ENCODE data around the gene OR4D11. TPM values are rescaled to one million over a fixed set of nuclear protein-coding genes. Genes with fewer than 3 reads are reported as not detected.
A peak's percentile ranks its signal among the peaks of the same experiment; 100 is the strongest.
"Not testable (repeated sequence)": the region's sequence is repeated elsewhere in the genome, so short reads cannot be mapped to it uniquely, and the experiment has no call there.

OR4D11 gene
- total RNA-seq, 1 donor from 2014 or later = not detected

DNA sequence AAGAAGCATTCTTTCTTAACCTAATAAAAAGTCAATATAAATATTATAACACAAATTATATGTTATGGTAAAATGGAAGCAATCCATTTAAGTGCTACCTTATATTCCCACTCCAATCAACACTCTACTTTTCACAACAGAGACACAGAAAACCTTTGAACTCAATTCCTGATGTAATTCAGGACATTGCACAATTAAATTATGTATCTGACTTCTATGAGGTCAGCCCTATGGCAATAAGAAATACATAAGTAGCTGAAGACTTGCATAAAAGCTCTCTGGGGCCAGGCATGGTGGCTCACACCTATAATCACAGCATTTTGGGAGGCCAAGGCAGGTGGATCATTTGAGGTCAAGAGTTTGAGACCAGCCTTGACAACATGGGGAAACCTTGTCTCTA, 23.5 kb upstream of the OR4D11 start:
- no peaks in the 10 kb centered on the region for H3K36me3 ChIP-seq
- DNase-seq (no peak), ATAC-seq (no peak)
- intact Hi-C loops (cut with DNase I) = no loop called here
- H3K9me3 ChIP-seq = no peaks in the 10 kb centered on the region
- H3K27ac ChIP-seq = no peak overlapping the region
- H3K4me1 ChIP-seq = no peaks in the 10 kb centered on the region
- TF ChIP-seq, protein P1, sequence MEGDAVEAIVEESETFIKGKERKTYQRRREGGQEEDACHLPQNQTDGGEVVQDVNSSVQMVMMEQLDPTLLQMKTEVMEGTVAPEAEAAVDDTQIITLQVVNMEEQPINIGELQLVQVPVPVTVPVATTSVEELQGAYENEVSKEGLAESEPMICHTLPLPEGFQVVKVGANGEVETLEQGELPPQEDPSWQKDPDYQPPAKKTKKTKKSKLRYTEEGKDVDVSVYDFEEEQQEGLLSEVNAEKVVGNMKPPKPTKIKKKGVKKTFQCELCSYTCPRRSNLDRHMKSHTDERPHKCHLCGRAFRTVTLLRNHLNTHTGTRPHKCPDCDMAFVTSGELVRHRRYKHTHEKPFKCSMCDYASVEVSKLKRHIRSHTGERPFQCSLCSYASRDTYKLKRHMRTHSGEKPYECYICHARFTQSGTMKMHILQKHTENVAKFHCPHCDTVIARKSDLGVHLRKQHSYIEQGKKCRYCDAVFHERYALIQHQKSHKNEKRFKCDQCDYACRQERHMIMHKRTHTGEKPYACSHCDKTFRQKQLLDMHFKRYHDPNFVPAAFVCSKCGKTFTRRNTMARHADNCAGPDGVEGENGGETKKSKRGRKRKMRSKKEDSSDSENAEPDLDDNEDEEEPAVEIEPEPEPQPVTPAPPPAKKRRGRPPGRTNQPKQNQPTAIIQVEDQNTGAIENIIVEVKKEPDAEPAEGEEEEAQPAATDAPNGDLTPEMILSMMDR (IDR thresholded peaks at IDR 0.05) = no peak
- no peak overlapping the region for H3K4me3 ChIP-seq
- H3K27me3 ChIP-seq = no peaks in the 10 kb centered on the region

DNA sequence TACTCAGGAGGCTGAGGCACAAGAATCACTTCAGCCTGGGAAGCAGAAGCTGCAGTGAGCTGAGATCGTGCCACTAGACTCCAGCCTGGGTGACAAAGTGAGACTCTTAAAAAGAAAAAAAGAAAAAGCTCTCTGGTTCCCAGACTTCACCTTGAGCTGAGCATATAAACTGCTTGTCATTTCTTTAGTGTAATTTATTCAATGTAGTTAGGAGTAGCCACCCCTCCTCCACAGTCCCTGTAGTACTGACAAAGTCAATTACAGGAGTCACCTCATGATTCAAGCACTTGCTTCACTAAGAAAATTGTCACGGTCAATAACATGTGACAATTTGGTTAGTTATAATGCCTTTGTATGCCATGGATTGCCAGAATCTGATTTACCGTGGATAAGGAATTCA, 23.0 kb upstream of the OR4D11 start:
- Histone ChIP-seq H3K4me1 (no peaks in the 10 kb centered on the region), H3K27me3 (no peaks in the 10 kb centered on the region), H3K9me3 (no peaks in the 10 kb centered on the region), H3K36me3 (no peaks in the 10 kb centered on the region), H3K4me3 (no peak overlapping the region), H3K27ac (no peak overlapping the region)
- intact Hi-C loops (cut with DNase I) = no loop called here
- ATAC-seq (no peak), DNase-seq (no peak)
- TF ChIP-seq, protein P1 (IDR thresholded peaks at IDR 0.05) = no peak

DNA sequence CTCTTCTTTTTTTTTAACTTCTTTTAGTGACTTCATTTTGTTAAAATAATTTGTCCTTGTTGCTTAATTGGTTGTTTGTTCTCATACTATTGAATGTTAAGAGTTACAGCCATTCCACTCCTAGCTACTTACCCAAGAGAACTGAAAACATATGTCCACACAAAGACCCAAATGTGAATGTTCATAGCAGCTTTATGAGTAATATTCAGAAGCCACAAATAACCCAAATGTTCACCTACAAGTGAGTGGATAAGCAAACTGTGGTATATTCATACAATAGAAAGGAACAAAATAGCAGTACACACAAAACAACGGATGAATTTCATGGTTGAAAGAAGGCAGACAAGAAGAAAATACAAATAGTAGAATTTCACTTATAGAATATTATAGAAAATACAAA, 1.4 kb upstream of the OR4D11 start:
- no peaks in the 10 kb centered on the region for H3K9me3 ChIP-seq
- ATAC-seq (no peak), DNase-seq (no peak)
- H3K27ac ChIP-seq = no peak overlapping the region
- intact Hi-C loops (cut with DNase I) = no loop called here
- H3K4me1 ChIP-seq = no peaks in the 10 kb centered on the region
- TF ChIP-seq, protein P1 (IDR thresholded peaks at IDR 0.05) = no peak
- H3K4me3 ChIP-seq = no peak overlapping the region
- no peaks in the 10 kb centered on the region for H3K36me3 ChIP-seq
- H3K27me3 ChIP-seq = no peaks in the 10 kb centered on the region

DNA sequence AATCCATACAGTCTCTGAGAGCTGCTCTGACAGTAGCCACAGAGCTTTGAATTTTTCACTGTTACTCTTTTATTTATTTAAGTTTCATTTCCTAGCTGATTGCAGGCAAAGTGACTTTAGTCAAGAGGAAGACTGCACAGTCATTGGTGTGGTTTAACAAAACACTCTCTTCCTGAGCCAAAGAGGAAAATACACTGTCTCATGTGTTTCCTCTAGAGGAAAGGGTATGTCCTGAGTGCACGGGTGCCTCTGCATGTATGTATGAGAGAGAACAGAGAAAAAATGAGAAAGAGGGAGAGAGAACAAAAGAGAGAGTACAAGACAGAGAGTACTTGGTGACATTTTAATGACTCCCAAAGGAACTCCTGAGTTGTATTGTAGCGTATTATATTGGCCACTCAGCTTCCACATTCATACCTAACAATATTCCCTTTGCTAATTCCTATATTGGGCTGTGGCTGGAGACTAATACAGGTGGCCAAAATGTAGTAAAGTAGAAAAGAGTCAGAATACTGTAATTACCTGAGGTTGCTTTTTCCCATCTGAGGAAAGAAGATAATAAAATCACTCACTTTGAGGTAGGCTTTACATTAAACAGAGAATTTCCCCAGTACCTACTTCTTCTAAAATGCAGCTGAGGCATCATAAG, 7.7 kb downstream of the OR4D11 start, which contains the start of gene OR4D9:
OR4D9 (plus strand) TSS at position 599 of the 649 bp plus-strand sequence. CDS start 3,374 bp downstream, outside the sequence.
- no peaks in the 10 kb centered on the region for H3K36me3 ChIP-seq
- H3K9me3 ChIP-seq = no peaks in the 10 kb centered on the region
- peaks cover 7% of the 10 kb centered on the region for H3K4me1 ChIP-seq
- intact Hi-C loops (cut with DNase I) = no loop called here
- ATAC-seq = peak; percentile 90
- DNase-seq = no peak
- H3K4me3 ChIP-seq = no peak within 1 kb of the TSS
- H3K27ac ChIP-seq = peak within 1 kb of the TSS; percentile 63
- H3K27me3 ChIP-seq = no peaks in the 10 kb centered on the region
- TF ChIP-seq, protein P1 (IDR thresholded peaks at IDR 0.05) = no peak

DNA sequence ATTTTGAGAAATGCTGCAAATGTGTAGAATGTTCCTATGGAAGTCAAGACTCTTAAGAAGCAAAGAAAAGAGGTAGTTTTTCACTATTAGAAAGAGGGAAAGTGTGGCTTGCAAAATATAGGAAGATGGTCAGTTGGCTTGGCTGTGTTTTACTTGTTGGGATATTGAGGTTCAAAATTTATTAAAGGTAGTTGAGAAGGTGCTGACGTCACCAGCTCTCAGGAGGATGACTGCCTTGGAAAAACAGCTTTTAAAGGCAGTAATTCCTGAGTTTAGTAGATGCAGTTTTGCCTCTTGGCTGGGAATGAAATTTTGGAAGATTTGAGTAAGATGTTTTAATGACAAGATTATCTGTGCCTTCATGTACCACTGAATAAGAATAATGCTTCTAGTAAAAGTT, 8.3 kb downstream of the OR4D11 start:
- intact Hi-C loops (cut with DNase I) = no loop called here
- Histone ChIP-seq H3K9me3 (no peaks in the 10 kb centered on the region), H3K27me3 (no peaks in the 10 kb centered on the region), H3K36me3 (no peaks in the 10 kb centered on the region), H3K27ac (no peak overlapping the region), H3K4me1 (peaks cover 7% of the 10 kb centered on the region), H3K4me3 (no peak overlapping the region)
- ATAC-seq (no peak), DNase-seq (no peak)
- TF ChIP-seq, protein P1 (IDR thresholded peaks at IDR 0.05) = no peak

DNA sequence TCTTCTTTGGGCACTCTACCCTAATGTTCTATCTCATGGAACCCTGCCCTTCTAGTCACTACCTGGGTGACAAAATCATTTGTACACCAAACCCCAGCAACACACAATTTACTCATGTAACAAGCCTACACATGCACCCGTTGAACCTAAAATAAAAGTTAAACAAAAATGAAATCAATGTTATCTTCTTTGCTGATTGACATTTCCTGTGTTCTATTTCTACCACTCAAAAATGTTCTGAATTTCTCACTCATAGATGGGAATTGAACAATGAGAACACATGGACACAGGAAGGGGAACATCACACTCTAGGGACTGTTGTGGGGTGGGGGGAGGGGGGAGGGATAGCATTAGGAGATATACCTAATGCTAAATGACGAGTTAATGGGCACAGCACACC, 16.8 kb downstream of the OR4D11 start:
- H3K4me3 ChIP-seq; DNase-seq; H3K4me1 ChIP-seq; H3K36me3 ChIP-seq; ATAC-seq; H3K27me3 ChIP-seq; H3K27ac ChIP-seq; intact Hi-C loops (cut with DNase I); H3K9me3 ChIP-seq: not testable (repeated sequence)

Measured in upper lobe of right lung (tissue), 1 donor.